ENCODE data around the gene ZNF343.
A peak's percentile ranks its signal among the peaks of the same experiment; 100 is the strongest.

The ZNF343 gene

DNA sequence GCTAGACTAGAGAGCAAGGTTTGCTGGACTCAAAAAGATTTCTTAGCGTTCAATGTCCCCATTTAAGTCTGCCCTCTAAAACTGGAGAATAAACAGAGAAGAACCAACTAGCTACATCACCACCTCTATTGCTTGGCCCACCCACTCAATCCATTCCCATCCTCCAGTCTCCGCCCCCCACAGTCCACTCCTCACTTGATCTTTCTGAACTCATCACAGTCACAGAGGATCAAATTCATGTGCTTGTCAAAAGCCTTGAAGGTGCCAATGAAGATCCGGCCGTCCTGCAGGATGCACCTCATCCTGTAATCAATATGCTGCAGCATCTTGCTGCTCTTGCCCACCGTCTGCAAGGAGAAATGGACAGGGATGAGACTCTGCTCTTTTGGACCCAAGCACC is 41.3 kb downstream of the ZNF343 start:
- Mint-ChIP-seq H3K9me3 (no peaks in the 10 kb centered on the region), H3K4me3 (peak overlapping the region; percentile 100), H3K27ac (peak overlapping the region; percentile 73), H3K27me3 (no peaks in the 10 kb centered on the region), H3K4me1 (peaks cover 50% of the 10 kb centered on the region), H3K36me3 (peaks cover 30% of the 10 kb centered on the region)

DNA sequence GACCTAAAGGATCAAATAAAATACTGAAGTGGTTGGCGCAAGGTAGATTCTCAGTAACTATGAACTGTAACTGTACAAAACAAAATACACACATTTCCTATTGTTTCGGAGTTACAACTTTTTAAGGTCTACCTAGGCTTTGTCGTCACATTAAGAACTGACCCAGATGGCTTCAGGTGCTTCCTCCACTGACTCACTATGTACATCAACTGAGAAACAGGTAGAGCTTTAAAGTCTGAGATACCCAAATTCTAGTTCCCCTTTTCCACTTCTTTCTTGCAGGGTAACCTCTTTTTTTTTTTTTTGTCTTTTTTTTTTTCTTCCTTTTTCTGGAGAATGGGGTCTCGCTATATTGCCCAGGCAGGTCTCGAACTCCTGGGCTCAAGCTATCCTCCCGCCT is 43.6 kb downstream of the ZNF343 start:
- no peak overlapping the region for H3K4me3 Mint-ChIP-seq
- peaks cover 45% of the 10 kb centered on the region for H3K4me1 Mint-ChIP-seq
- H3K36me3 Mint-ChIP-seq = peaks cover 39% of the 10 kb centered on the region
- no peak overlapping the region for H3K27ac Mint-ChIP-seq
- no peaks in the 10 kb centered on the region for H3K27me3 Mint-ChIP-seq
- H3K9me3 Mint-ChIP-seq = no peaks in the 10 kb centered on the region

DNA sequence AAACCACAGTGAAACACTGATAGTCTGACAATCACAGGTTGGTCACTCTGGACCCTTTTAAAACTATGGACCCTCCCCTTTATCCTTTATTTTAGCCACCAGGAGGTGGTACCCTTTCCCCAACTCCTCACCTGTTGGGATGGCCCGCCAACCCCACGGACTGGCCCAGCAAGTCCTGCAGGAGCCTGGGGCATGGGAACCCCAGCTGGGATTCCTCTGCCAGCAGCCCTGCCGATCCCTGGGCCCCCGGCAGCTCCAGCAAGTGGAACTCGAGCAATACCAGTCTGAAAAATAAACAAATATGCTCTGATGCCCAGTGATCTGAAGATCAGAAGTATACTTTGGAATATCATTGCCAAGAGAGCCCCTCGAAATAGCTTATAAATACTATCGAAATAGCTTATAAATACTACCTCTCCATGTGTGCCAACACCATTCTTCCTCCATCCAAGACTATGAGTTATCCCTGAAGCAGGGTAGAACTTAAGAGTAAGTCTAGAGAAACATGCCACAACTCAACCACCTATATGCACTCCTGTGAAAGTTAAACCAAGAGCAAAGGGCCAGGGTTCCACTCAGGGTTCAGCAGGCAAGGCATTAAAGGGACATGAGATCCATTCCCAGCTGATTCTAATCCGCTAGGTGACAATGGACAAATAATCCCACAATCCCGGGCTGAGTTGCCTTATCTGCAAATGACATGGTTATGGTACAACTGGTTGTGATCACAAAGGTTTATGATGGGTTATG is 44.9 kb downstream of the ZNF343 start:
- H3K27me3 Mint-ChIP-seq = no peaks in the 10 kb centered on the region
- H3K4me1 Mint-ChIP-seq = peaks cover 36% of the 10 kb centered on the region
- no peaks in the 10 kb centered on the region for H3K9me3 Mint-ChIP-seq
- no peak overlapping the region for H3K4me3 Mint-ChIP-seq
- H3K36me3 Mint-ChIP-seq = peaks cover 40% of the 10 kb centered on the region
- H3K27ac Mint-ChIP-seq = no peak overlapping the region

DNA sequence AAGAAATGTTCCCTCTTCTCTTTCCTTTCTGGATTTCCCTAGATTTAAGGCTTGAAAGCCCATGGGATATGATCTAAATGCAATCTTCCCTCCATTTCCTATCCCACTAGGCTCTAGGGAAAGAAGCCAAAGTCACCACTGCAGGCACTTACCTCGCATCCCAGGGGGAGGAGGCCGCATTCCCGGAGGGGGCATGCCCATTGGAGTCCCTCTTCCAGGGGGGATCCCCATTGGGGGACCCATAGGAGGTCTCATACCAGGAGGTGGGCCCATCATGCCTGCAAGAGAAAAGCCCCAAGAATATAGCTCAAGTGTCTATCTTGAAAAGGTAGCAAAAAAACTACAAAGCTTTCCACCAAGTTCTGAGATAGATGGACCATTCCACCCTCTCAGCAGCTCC is 46.2 kb downstream of the ZNF343 start:
- Mint-ChIP-seq H3K9me3 (no peaks in the 10 kb centered on the region), H3K36me3 (peaks cover 36% of the 10 kb centered on the region), H3K27ac (no peak overlapping the region), H3K27me3 (no peaks in the 10 kb centered on the region), H3K4me1 (peaks cover 24% of the 10 kb centered on the region), H3K4me3 (no peak overlapping the region)

DNA sequence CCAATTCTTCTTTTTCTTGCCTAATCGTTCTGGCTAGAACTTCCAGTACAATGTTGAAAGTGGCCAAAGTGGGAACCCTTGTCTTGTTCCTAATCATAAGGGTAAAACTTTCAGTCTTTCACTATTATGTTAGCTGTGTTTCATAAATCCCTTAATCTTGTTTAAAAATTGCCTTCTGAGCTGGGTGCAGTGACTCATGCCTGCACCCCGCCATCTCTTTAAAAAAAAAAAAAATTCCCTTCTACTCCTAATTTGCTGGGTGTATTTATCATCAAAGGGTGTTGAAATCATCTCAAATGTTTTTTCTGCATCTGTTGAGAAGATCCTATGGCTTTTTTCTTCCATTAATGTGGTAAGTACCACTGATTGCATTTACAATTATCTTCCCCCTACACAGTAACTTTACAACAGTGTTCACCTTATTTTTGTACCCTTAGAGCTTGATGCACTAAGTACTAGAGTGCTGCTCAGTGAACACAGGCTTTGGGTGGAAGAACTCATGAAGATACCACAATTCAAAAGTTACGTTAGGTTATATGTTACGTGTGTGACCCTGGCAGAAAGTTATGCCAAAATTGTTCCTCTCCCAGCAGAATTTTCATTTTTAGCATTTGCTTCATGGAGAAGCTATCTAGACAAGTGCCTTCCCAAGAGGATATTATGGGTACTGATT is 47.8 kb downstream of the ZNF343 start:
- peak overlapping the region; percentile 43 for H3K27ac Mint-ChIP-seq
- no peaks in the 10 kb centered on the region for H3K27me3 Mint-ChIP-seq
- H3K4me3 Mint-ChIP-seq = no peak overlapping the region

GRCh38 chr20:2459981-2460751 is 48.5 kb downstream of the ZNF343 start:
- H3K4me1 Mint-ChIP-seq = peaks cover 33% of the 10 kb centered on the region
- H3K4me3 Mint-ChIP-seq = no peak overlapping the region
- peaks cover 27% of the 10 kb centered on the region for H3K36me3 Mint-ChIP-seq
- peak overlapping the region; percentile 73 for H3K27ac Mint-ChIP-seq
- no peaks in the 10 kb centered on the region for H3K9me3 Mint-ChIP-seq
- H3K27me3 Mint-ChIP-seq = no peaks in the 10 kb centered on the region

More for the DNA sequence above, 47.8 kb downstream of the ZNF343 start:
- no peaks in the 10 kb centered on the region for H3K9me3 Mint-ChIP-seq
- H3K36me3 Mint-ChIP-seq = peaks cover 30% of the 10 kb centered on the region
- H3K4me1 Mint-ChIP-seq = peaks cover 27% of the 10 kb centered on the region

DNA sequence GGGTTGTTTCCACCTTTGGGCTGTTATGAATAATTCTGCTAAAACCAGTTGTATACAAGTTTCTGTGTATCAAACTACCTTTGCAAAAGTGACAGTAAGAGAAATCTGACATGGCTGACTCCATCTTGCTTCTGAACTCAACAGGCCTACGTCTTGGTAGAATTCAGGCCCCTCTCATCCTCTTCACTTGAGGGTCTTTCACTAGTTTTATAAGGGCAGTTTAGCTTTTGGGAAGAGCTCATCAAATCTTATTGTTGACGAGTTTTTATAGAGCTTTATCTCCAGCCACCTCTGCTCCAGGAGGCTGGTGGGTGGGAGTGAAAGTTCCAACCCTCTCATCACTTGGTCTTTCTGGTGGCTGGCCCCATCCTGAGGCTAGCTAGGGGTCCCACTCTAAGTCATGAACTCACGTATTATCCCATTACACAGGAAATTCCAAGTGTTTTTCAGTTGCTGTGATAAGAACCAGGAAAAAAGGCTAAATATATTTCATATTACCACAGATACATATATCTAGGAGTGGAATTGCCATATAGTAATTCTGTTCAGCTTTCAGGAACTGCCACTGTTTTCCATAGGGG is 49.7 kb downstream of the ZNF343 start:
- Mint-ChIP-seq H3K36me3 (peaks cover 26% of the 10 kb centered on the region), H3K4me3 (no peak overlapping the region), H3K27ac (peak overlapping the region; percentile 30), H3K9me3 (no peaks in the 10 kb centered on the region), H3K27me3 (no peaks in the 10 kb centered on the region), H3K4me1 (peaks cover 32% of the 10 kb centered on the region)

DNA sequence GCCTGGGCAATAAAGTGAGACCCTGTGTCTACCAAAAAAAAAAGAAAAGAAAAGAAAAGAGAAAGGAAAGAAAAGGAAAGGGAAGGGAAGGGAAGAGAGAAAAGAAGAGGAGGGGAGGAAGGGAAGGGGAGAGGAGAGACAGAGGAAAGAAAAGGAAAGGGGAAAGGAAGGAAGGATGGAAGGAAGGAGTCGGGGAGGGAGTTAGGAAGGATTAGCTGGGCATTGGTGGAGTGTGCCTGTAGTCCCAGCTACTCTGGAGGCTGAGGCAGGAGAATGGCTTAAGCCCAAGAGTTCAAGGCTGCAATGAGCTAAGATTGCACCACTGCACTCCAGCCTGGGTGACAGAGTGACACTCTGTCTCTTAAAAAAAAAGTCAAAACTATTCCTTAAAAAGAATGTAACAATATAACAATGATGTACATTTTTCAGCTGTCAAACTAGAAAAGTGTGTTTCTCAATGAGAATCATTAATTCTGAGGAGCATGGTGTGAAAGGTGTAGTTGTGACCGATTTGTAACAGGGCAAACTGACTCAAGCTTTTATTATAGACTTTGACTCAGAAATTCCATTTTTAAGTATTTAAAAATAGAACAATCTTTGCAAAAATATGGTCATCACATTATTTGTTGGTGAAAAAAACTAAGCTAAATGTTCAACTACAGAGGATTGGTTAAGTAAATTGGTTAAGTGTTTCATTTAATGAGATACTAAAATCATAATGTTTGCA is 52.8 kb downstream of the ZNF343 start:
- Mint-ChIP-seq H3K27me3 (no peaks in the 10 kb centered on the region), H3K36me3 (peaks cover 14% of the 10 kb centered on the region), H3K9me3 (no peaks in the 10 kb centered on the region), H3K27ac (peak overlapping the region; percentile 90), H3K4me1 (peaks cover 33% of the 10 kb centered on the region), H3K4me3 (peak overlapping the region; percentile 43)

GRCh38 chr20:2453792-2454191 is 54.9 kb downstream of the ZNF343 start:
- Mint-ChIP-seq H3K4me1 (peaks cover 42% of the 10 kb centered on the region), H3K9me3 (no peaks in the 10 kb centered on the region), H3K4me3 (no peak overlapping the region), H3K27ac (peak overlapping the region; percentile 47), H3K36me3 (peaks cover 4% of the 10 kb centered on the region), H3K27me3 (no peaks in the 10 kb centered on the region)

GRCh38 chr20:2451939-2452732 is 56.6 kb downstream of the ZNF343 start:
- no peak overlapping the region for H3K4me3 Mint-ChIP-seq
- H3K27ac Mint-ChIP-seq = no peak overlapping the region
- peaks cover 48% of the 10 kb centered on the region for H3K4me1 Mint-ChIP-seq
- H3K27me3 Mint-ChIP-seq = no peaks in the 10 kb centered on the region
- H3K36me3 Mint-ChIP-seq = peaks cover 1% of the 10 kb centered on the region
- H3K9me3 Mint-ChIP-seq = no peaks in the 10 kb centered on the region

GRCh38 chr20:2451422-2451821 is 57.3 kb downstream of the ZNF343 start:
- Mint-ChIP-seq H3K27me3 (no peaks in the 10 kb centered on the region), H3K27ac (no peak overlapping the region), H3K36me3 (peaks cover 4% of the 10 kb centered on the region), H3K4me1 (peaks cover 41% of the 10 kb centered on the region), H3K4me3 (no peak overlapping the region), H3K9me3 (no peaks in the 10 kb centered on the region)

DNA sequence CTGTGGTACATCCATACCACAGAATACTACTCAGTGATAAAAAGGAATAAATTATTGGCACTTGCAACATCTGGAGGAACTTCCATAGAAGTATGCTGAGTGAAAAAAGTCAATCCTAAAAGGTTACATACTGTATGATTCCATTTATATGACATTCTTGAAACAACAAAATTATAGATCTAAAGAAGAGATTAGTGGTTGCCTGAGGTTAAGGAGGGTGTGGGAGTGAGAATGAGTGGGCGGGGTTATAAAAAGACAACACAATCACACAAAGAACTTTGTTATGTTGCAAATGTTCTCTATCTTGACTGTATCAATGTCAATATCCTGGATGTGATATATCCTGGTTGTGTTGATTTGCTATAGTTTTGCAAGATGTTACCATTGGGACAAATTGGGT is 59.3 kb downstream of the ZNF343 start:
- no peak overlapping the region for H3K4me3 Mint-ChIP-seq
- no peaks in the 10 kb centered on the region for H3K9me3 Mint-ChIP-seq
- H3K27ac Mint-ChIP-seq = peak overlapping the region; percentile 10
- peaks cover 4% of the 10 kb centered on the region for H3K36me3 Mint-ChIP-seq
- H3K27me3 Mint-ChIP-seq = no peaks in the 10 kb centered on the region
- peaks cover 28% of the 10 kb centered on the region for H3K4me1 Mint-ChIP-seq

DNA sequence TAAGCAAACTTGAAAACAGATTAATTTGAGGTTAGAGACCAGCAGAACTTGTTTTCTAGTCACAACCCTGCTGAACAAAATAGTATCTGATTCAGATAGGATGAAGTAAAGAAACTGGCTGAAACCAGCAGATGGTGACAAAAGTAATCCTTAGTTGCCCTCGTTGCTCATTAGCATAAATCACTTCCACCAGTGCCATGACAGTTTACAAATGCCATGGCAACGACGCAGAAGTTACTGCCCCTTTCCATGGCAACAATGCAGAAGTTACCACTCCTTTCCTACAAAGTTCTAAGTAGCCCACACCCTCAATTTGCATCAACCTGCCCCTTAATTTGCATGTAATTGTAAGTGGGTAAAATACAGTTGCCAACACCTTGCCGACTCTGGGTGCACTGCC is 61.9 kb downstream of the ZNF343 start:
- Mint-ChIP-seq H3K27ac (no peak overlapping the region), H3K27me3 (no peaks in the 10 kb centered on the region), H3K36me3 (peaks cover 2% of the 10 kb centered on the region), H3K9me3 (no peaks in the 10 kb centered on the region), H3K4me1 (peaks cover 21% of the 10 kb centered on the region), H3K4me3 (no peak overlapping the region)
